Astrocyte (in vitro differentiated cells and primary cell): ENCODE data around the gene CHCHD6.

Experiments
- CTCF ChIP-seq: IDR thresholded peaks from 2 replicates; pipeline ENCODE4 v1.5.1; 2011; ENCODE audit warnings: low read depth, mild to moderate bottlenecking, inconsistent platforms, low read length, moderate library complexity; ENCODE audit not compliant: insufficient read depth
- EZH2 ChIP-seq: IDR thresholded peaks from 2 replicates; pipeline ENCODE4 v1.6.1; 2012; ENCODE audit warnings: mild to moderate bottlenecking, low read length, inconsistent platforms; ENCODE audit not compliant: insufficient read depth

- TF ChIP-seq CTCF (no peak), EZH2 (no peak)
Observed at GRCh38 chr3:127008236-127008635, 304.2 kb downstream of the CHCHD6 start.
